Measurements from ENCODE around the gene KATNBL1.

Gene KATNBL1

DNA sequence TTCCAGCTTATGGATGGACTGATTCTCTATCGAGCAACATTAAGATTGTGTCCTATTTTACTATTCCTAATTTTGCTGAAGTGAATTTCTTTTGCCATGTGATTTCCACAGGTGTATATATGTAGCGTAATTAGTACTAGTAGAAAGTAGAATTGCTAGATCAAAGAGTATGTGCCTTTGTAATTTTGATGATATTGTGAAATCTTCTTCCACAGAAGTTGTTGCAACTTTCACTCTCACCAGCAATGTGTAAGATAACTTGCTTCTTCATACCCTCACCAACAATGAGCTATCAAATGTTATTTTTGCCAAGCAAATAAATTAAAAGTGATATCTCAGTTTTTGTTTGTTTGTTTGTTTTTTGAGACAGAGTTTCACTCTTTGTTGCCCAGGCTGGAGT is 102.6 kb downstream of the KATNBL1 start:
- peaks cover 12% of the 10 kb centered on the region for H3K79me2 ChIP-seq (ENCODE audit: low read length)
- H3K27ac ChIP-seq (ENCODE audit: low read length) = no peak overlapping the region
- H3K4me1 ChIP-seq (ENCODE audit: low read length) = peaks cover 4% of the 10 kb centered on the region

DNA sequence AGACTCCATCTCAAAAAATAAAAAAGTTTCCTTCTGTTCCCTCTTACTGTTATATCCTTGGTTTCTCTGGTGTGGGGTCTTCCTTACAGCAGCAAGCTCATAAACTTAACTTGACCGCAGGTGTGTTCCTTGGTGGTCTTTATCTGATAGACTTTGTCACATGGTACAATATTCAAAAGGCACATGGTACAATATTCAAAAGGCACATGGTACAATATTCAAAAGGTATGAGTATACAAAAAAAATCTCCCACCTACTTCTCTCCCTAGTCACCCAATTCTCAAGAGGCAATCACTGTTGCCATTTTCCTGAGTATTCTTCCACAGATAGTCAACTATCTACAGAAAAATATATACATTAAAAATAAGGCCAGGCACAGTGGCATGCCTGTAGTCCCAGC is 103.5 kb downstream of the KATNBL1 start:
- no peak overlapping the region for H3K27ac ChIP-seq (ENCODE audit: low read length)
- TF ChIP-seq, protein P1, sequence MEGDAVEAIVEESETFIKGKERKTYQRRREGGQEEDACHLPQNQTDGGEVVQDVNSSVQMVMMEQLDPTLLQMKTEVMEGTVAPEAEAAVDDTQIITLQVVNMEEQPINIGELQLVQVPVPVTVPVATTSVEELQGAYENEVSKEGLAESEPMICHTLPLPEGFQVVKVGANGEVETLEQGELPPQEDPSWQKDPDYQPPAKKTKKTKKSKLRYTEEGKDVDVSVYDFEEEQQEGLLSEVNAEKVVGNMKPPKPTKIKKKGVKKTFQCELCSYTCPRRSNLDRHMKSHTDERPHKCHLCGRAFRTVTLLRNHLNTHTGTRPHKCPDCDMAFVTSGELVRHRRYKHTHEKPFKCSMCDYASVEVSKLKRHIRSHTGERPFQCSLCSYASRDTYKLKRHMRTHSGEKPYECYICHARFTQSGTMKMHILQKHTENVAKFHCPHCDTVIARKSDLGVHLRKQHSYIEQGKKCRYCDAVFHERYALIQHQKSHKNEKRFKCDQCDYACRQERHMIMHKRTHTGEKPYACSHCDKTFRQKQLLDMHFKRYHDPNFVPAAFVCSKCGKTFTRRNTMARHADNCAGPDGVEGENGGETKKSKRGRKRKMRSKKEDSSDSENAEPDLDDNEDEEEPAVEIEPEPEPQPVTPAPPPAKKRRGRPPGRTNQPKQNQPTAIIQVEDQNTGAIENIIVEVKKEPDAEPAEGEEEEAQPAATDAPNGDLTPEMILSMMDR (IDR thresholded peaks at IDR 0.05; ENCODE audit: low read depth, low read length) = no peak
- no peak for TF ChIP-seq EZH2phosphoT487 (IDR thresholded peaks at IDR 0.05; ENCODE audit: low read depth)
- peaks cover 16% of the 10 kb centered on the region for H3K36me3 ChIP-seq (replicated peaks; ENCODE audit: low read depth, low read length)
- no peak overlapping the region for H3K4me2 ChIP-seq (ENCODE audit: low read length)
- no peak overlapping the region for H3K4me3 ChIP-seq (ENCODE audit: low read length)
- H3K4me1 ChIP-seq (ENCODE audit: low read length) = peaks cover 6% of the 10 kb centered on the region
- no peak overlapping the region for H3K9ac ChIP-seq (ENCODE audit: low read length)
- H3K9me3 ChIP-seq (ENCODE audit: insufficient read depth, low read length) = 0 out of 2 replicates have a peak, but pooled peaks cover 6% of the 10 kb centered on the region
- no peaks in the 10 kb centered on the region for H4K20me1 ChIP-seq (ENCODE audit: insufficient read depth, low read length)
- H2AFZ ChIP-seq (ENCODE audit: low read depth, low read length) = no peak overlapping the region
- H3K79me2 ChIP-seq (ENCODE audit: low read length) = peaks cover 18% of the 10 kb centered on the region
- H3K27me3 ChIP-seq (ENCODE audit: low read depth, low read length) = no peaks in the 10 kb centered on the region

More for the DNA sequence above, 102.6 kb downstream of the KATNBL1 start:
- Histone ChIP-seq H3K36me3 (replicated peaks; ENCODE audit: low read depth, low read length) (peaks cover 16% of the 10 kb centered on the region), H3K9ac (ENCODE audit: low read length) (no peak overlapping the region), H4K20me1 (ENCODE audit: insufficient read depth, low read length) (no peaks in the 10 kb centered on the region), H3K9me3 (ENCODE audit: insufficient read depth, low read length) (0 out of 2 replicates have a peak, but pooled peaks cover 6% of the 10 kb centered on the region), H3K27me3 (ENCODE audit: low read depth, low read length) (no peaks in the 10 kb centered on the region), H3K4me3 (ENCODE audit: low read length) (no peak overlapping the region), H2AFZ (ENCODE audit: low read depth, low read length) (no peak overlapping the region), H3K4me2 (ENCODE audit: low read length) (no peak overlapping the region)
- TF ChIP-seq EZH2phosphoT487 (IDR thresholded peaks at IDR 0.05; ENCODE audit: low read depth) = no peak
- TF ChIP-seq, protein P1 (IDR thresholded peaks at IDR 0.05; ENCODE audit: low read depth, low read length) = no peak

DNA sequence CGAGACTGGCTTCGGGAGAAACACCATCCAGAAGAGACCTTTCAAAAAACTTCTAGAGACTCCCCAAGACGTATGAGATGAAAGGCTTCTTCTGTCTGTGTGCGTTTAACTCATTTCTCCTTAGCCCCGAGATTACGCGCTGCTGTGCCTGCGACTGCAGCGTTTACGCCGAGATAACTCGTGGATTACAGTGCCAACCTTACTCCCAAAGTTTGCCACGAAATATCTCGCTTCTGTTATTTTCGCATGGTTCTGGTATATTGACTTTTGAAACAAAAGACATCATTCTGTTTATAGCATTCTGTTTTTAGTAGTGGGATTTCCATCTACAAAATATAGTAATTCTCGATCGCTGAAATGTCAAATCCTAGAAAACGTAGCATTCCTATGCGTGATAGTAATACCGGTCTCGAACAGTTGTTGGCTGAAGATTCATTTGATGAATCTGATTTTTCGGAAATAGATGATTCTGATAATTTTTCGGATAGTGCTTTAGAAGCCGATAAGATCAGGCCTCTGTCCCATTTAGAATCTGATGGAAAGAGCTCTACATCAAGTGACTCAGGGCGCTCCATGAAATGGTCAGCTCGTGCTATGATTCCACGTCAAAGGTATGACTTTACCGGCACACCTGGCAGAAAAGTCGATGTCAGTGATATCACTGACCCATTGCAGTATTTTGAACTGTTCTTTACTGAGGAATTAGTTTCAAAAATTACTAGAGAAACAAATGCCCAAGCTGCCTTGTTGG is 107.5 kb downstream of the KATNBL1 start:
- H3K4me3 ChIP-seq (ENCODE audit: low read length) = peak overlapping the region; percentile 90
- peak overlapping the region; percentile 86 for H3K9ac ChIP-seq (ENCODE audit: low read length)
- peak overlapping the region; percentile 95 for H2AFZ ChIP-seq (ENCODE audit: low read depth, low read length)
- H3K79me2 ChIP-seq (ENCODE audit: low read length) = peaks cover 59% of the 10 kb centered on the region
- H3K27ac ChIP-seq (ENCODE audit: low read length) = peak overlapping the region; percentile 73
- TF ChIP-seq EZH2phosphoT487 (IDR thresholded peaks at IDR 0.05; ENCODE audit: low read depth) = no peak
- TF ChIP-seq, protein P1 (IDR thresholded peaks at IDR 0.05; ENCODE audit: low read depth, low read length) = no peak
- peaks cover 16% of the 10 kb centered on the region for H3K36me3 ChIP-seq (replicated peaks; ENCODE audit: low read depth, low read length)
- H3K9me3 ChIP-seq (ENCODE audit: insufficient read depth, low read length) = 0 out of 2 replicates have a peak, but pooled peaks cover 6% of the 10 kb centered on the region
- peak overlapping the region; percentile 81 for H3K4me2 ChIP-seq (ENCODE audit: low read length)
- H3K4me1 ChIP-seq (ENCODE audit: low read length) = peaks cover 14% of the 10 kb centered on the region
- no peaks in the 10 kb centered on the region for H3K27me3 ChIP-seq (ENCODE audit: low read depth, low read length)
- H4K20me1 ChIP-seq (ENCODE audit: insufficient read depth, low read length) = no peaks in the 10 kb centered on the region

DNA sequence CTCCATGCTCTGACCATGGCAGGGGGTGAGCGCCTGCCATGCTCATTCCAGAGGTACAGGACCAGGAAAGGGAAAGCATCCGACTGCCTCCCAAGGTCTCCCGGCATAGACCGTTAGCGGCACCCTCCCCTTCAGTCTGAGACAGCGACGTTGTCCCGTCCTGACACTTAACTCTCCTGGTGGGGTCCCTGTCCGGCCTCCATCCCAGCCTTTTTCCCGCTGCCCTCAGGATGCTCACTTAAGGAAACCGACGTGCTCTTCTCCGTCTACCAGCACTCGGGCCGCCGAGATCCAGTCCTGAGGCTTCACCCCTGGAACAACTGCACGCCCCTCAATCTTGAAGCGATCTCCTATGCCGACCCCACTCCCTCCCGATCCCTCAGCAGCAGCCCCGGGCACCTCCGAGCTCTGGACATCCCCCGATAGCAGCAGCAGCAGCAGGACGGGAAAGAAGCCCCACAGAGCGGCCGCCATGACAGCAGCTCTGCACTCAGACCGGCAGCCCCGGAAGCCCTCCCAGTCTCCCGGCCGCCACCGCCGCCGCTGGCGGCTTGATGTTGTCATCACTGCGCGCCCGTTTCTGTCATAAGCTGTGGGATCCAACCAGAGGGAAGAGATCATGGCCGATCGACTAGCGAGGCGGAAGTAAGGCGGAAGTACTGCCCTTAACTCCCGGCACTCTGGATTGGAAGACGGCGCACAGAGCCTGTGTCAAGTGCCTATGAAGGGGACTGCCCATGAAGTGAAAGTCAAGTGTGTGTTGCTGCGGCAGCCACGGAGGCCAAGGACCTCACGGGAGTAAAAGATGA is 108.3 kb downstream of the KATNBL1 start, which contains the start of the genes EMC7 and PGBD4:
EMC7 (minus strand) TSS at position 497 of the 809 bp plus-strand sequence; CDS start at position 474, 23 bp downstream.
PGBD4 (plus strand) TSS at position 718 of the 809 bp plus-strand sequence. CDS start 449 bp downstream, outside the sequence.
- Histone ChIP-seq H3K4me3 (ENCODE audit: low read length) (peak within 1 kb of the TSS; percentile 90), H3K36me3 (replicated peaks; ENCODE audit: low read depth, low read length) (peaks cover 16% of the 10 kb centered on the region), H3K27me3 (ENCODE audit: low read depth, low read length) (no peaks in the 10 kb centered on the region), H3K4me2 (ENCODE audit: low read length) (peak within 1 kb of the TSS; percentile 90), H3K4me1 (ENCODE audit: low read length) (peaks cover 14% of the 10 kb centered on the region), H3K9ac (ENCODE audit: low read length) (peak within 1 kb of the TSS; percentile 86), H3K79me2 (ENCODE audit: low read length) (peaks cover 64% of the 10 kb centered on the region), H3K9me3 (ENCODE audit: insufficient read depth, low read length) (0 out of 2 replicates have a peak, but pooled peaks cover 6% of the 10 kb centered on the region), H2AFZ (ENCODE audit: low read depth, low read length) (peak within 1 kb of the TSS; percentile 95), H3K27ac (ENCODE audit: low read length) (peak within 1 kb of the TSS; percentile 73), H4K20me1 (ENCODE audit: insufficient read depth, low read length) (no peaks in the 10 kb centered on the region)
- no peak for TF ChIP-seq EZH2phosphoT487 (IDR thresholded peaks at IDR 0.05; ENCODE audit: low read depth)
- TF ChIP-seq, protein P1 (IDR thresholded peaks at IDR 0.05; ENCODE audit: low read depth, low read length) = no peak

Data from OCI-LY3 (cell line).